Measurements from ENCODE around the gene SAPCD1. TPM values are rescaled to one million over a fixed set of nuclear protein-coding genes. Genes with fewer than 3 reads are reported as not detected.

Gene SAPCD1
- total RNA-seq, 1 donor from 2014 or later = not detected

- Histone ChIP-seq H3K4me1 (peaks cover 91% of the 10 kb centered on the region), H3K4me3 (no peak overlapping the region), H3K36me3 (peaks cover 49% of the 10 kb centered on the region), H3K27ac (replicated peaks) (peak overlapping the region; percentile 32), H3K27me3 (ENCODE audit: low read depth) (no peaks in the 10 kb centered on the region), H3K9me3 (replicated peaks) (no peaks in the 10 kb centered on the region)
- TF ChIP-seq CTCF (IDR thresholded peaks at IDR 0.05; ENCODE audit: borderline replicate concordance) = no peak
- DNase-seq = no peak
- intact Hi-C loops (cut with micrococcal nuclease) = no loop called here
Observed at GRCh38 chr6:31732029-31732428, 30.4 kb upstream of the SAPCD1 start.

- no peak for TF ChIP-seq CTCF (IDR thresholded peaks at IDR 0.05; ENCODE audit: borderline replicate concordance)
Observed at GRCh38 chr6:31733734-31734133, 28.7 kb upstream of the SAPCD1 start.

GRCh38 chr6:31734247-31734820 lies 28.1 kb upstream of the SAPCD1 start:
- Histone ChIP-seq H3K36me3 (peaks cover 36% of the 10 kb centered on the region), H3K27ac (replicated peaks) (peak overlapping the region; percentile 96), H3K27me3 (ENCODE audit: low read depth) (no peaks in the 10 kb centered on the region), H3K9me3 (replicated peaks) (no peaks in the 10 kb centered on the region), H3K4me3 (peak overlapping the region; percentile 83), H3K4me1 (peaks cover 96% of the 10 kb centered on the region)
- TF ChIP-seq CTCF (IDR thresholded peaks at IDR 0.05; ENCODE audit: borderline replicate concordance) = no peak
- no peak for DNase-seq
- intact Hi-C loops (cut with micrococcal nuclease) = no loop called here

More at GRCh38 chr6:31733734-31734133, 28.7 kb upstream of the SAPCD1 start:
- H3K9me3 ChIP-seq (replicated peaks) = no peaks in the 10 kb centered on the region
- H3K36me3 ChIP-seq = peaks cover 36% of the 10 kb centered on the region
- peaks cover 96% of the 10 kb centered on the region for H3K4me1 ChIP-seq
- no peak for DNase-seq
- peak overlapping the region; percentile 96 for H3K27ac ChIP-seq (replicated peaks)
- H3K27me3 ChIP-seq (ENCODE audit: low read depth) = no peaks in the 10 kb centered on the region
- H3K4me3 ChIP-seq = peak overlapping the region; percentile 83
- intact Hi-C loops (cut with micrococcal nuclease) = no loop called here

- peak; percentile 38 for DNase-seq
- Histone ChIP-seq H3K4me3 (peak overlapping the region; percentile 83), H3K9me3 (replicated peaks) (no peaks in the 10 kb centered on the region), H3K27me3 (ENCODE audit: low read depth) (no peaks in the 10 kb centered on the region), H3K36me3 (peaks cover 36% of the 10 kb centered on the region), H3K4me1 (peaks cover 93% of the 10 kb centered on the region), H3K27ac (replicated peaks) (peak overlapping the region; percentile 96)
- intact Hi-C loops (cut with micrococcal nuclease) = no loop called here
- TF ChIP-seq CTCF (IDR thresholded peaks at IDR 0.05; ENCODE audit: borderline replicate concordance) = no peak
Observed at GRCh38 chr6:31734821-31735406, 27.5 kb upstream of the SAPCD1 start.

GRCh38 chr6:31736021-31736767 lies 26.3 kb upstream of the SAPCD1 start, which contains the start of gene CLIC1:
TSS of gene CLIC1 (minus strand) at chr6:31736530. CDS start at chr6:31736300, 230 bp downstream.
- H3K27ac ChIP-seq (replicated peaks) = peak within 1 kb of the TSS; percentile 96
- peaks cover 90% of the 10 kb centered on the region for H3K4me1 ChIP-seq
- no peaks in the 10 kb centered on the region for H3K9me3 ChIP-seq (replicated peaks)
- H3K36me3 ChIP-seq = peaks cover 29% of the 10 kb centered on the region
- intact Hi-C loops (cut with micrococcal nuclease) = no loop called here
- H3K27me3 ChIP-seq (ENCODE audit: low read depth) = no peaks in the 10 kb centered on the region
- no peak for TF ChIP-seq CTCF (IDR thresholded peaks at IDR 0.05; ENCODE audit: borderline replicate concordance)
- H3K4me3 ChIP-seq = peak within 1 kb of the TSS; percentile 83
- DNase-seq = peak; percentile 85
